Measurements from ENCODE around the gene TPST2. TPM values are rescaled to one million over a fixed set of nuclear protein-coding genes. Genes with fewer than 3 reads are reported as not detected.
A peak's percentile ranks its signal among the peaks of the same experiment; 100 is the strongest.

The TPST2 gene
- total RNA-seq, 1 donor: 25.0 TPM

- TF ChIP-seq CTCF (IDR thresholded peaks at IDR 0.05; ENCODE audit: insufficient read depth, low read depth, low read length): no peak
- no peak overlapping the region for H3K4me3 ChIP-seq (ENCODE audit: low read depth, low read length)
- no peak for DNase-seq (ENCODE audit: low read depth)
Observed at GRCh38 chr22:26559961-26560575, 29.9 kb downstream of the TPST2 start.

GRCh38 chr22:26558248-26558895 lies 31.6 kb downstream of the TPST2 start:
- TF ChIP-seq CTCF (IDR thresholded peaks at IDR 0.05; ENCODE audit: insufficient read depth, low read depth, low read length): no peak
- no peak for DNase-seq (ENCODE audit: low read depth)
- H3K4me3 ChIP-seq (ENCODE audit: low read depth, low read length): no peak overlapping the region

GRCh38 chr22:26556904-26557303 lies 33.0 kb downstream of the TPST2 start:
- no peak for DNase-seq (ENCODE audit: low read depth)
- H3K4me3 ChIP-seq (ENCODE audit: low read depth, low read length): no peak overlapping the region
- TF ChIP-seq CTCF (IDR thresholded peaks at IDR 0.05; ENCODE audit: insufficient read depth, low read depth, low read length): no peak

- DNase-seq (ENCODE audit: low read depth): no peak
- no peak overlapping the region for H3K4me3 ChIP-seq (ENCODE audit: low read depth, low read length)
- TF ChIP-seq CTCF (IDR thresholded peaks at IDR 0.05; ENCODE audit: insufficient read depth, low read depth, low read length): no peak
Observed at GRCh38 chr22:26555478-26555877, 34.5 kb downstream of the TPST2 start.

- TF ChIP-seq CTCF (IDR thresholded peaks at IDR 0.05; ENCODE audit: insufficient read depth, low read depth, low read length): no peak
- DNase-seq (ENCODE audit: low read depth): no peak
- H3K4me3 ChIP-seq (ENCODE audit: low read depth, low read length): no peak overlapping the region
Observed at GRCh38 chr22:26554956-26555355, 35.0 kb downstream of the TPST2 start.

- DNase-seq (ENCODE audit: low read depth): peak; percentile 84
- no peak for TF ChIP-seq CTCF (IDR thresholded peaks at IDR 0.05; ENCODE audit: insufficient read depth, low read depth, low read length)
- H3K4me3 ChIP-seq (ENCODE audit: low read depth, low read length): no peak overlapping the region
Observed at GRCh38 chr22:26553056-26553752, 36.7 kb downstream of the TPST2 start.
